ENCODE results near the gene MOB3B. TPM values are rescaled to one million over a fixed set of nuclear protein-coding genes. Genes with fewer than 3 reads are reported as not detected.

Gene MOB3B
- polyA plus RNA-seq, 1 of the 3 experiments (the other 2 are of a cell fraction), result 0.90 TPM

DNA sequence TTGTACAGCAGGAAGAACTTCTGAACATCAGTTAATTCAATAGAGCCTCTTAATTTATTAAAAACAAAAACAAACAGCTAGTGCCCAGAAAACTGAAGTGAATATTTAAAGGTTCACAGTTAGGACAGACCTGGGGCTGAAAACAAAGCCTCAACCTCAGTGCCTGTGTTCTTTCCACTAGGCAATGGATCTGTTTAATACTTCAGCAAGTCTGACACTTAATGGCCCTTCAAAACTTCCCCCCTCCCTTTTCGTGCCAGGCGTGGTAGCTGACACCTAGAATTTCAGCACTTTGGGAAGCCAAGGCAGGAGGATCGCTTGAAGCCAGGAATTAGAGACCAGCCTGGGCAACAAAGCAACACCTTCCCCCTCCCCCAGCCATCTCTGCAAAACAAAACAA, 60.1 kb downstream of the MOB3B start:
- H2AFZ ChIP-seq (ENCODE audit: low read depth), result no peak overlapping the region
- H3K27ac ChIP-seq (ENCODE audit: low read depth in 2 of 2, low read length in 1 of 2), result no peak overlapping the region
- no peaks in the 10 kb centered on the region for H3K27me3 ChIP-seq (ENCODE audit: insufficient read depth)
- H3K9me2 ChIP-seq, result no peaks in the 10 kb centered on the region
- peaks cover 0 to 13% of the 10 kb centered on the region in 2 experiments; a peak in 2 of 4 replicates for H3K4me1 ChIP-seq (ENCODE audit: control insufficient read depth in 1 of 2, insufficient read depth in 2 of 2, low read depth in 1 of 2, low read length in 1 of 2)
- no peaks in the 10 kb centered on the region for H4K20me1 ChIP-seq (ENCODE audit: insufficient read depth)
- H3F3A ChIP-seq (replicated peaks; ENCODE audit: insufficient read depth), result no peaks in the 10 kb centered on the region
- WGBS (ENCODE audit: low lambda C conversion rate), result 94% methylated on average over 3 of the region's 3 CpGs
- H3K4me3 ChIP-seq (ENCODE audit: low read depth in 2 of 2, low read length in 1 of 2), result no peak overlapping the region
- ChIA-PET CTCF (interaction anchor here (1.4 kb wide), 1 partner anchor 136 kb away, joined by 4 read pairs; no protein-coding TSS in a partner anchor), POLR2A (interaction anchor here (1.0 kb wide), 1 partner anchor 20 kb away, joined by 3 read pairs; no protein-coding TSS in a partner anchor)
- H3K79me2 ChIP-seq (ENCODE audit: insufficient read depth), result no peaks in the 10 kb centered on the region
- H3K4me2 ChIP-seq, result no peak overlapping the region
- no peak for TF ChIP-seq SIN3A (IDR thresholded peaks at IDR 0.05; ENCODE audit: borderline replicate concordance, low read depth, low read length)
- no peak for TF ChIP-seq CHD2 (IDR thresholded peaks at IDR 0.05; ENCODE audit: low read length, partially characterized antibody)
- no peak for TF ChIP-seq RFX5 (IDR thresholded peaks at IDR 0.05; ENCODE audit: low read length)
- TF ChIP-seq EZH2phosphoT487 (IDR thresholded peaks at IDR 0.05; ENCODE audit: borderline replicate concordance, low read depth), result no peak
- no peak for TF ChIP-seq RCOR1 (IDR thresholded peaks at IDR 0.05; ENCODE audit: low read length)
- no peak for TF ChIP-seq FOXJ3 (CRISPR knock-in tag; IDR thresholded peaks at IDR 0.05)
- no peak for TF ChIP-seq MXI1 (IDR thresholded peaks at IDR 0.05; ENCODE audit: low read depth, low read length)
- TF ChIP-seq TCF12 (IDR thresholded peaks at IDR 0.05), result no peak
- TF ChIP-seq ELF1 (IDR thresholded peaks at IDR 0.05), result no peak
- TF ChIP-seq JUND (IDR thresholded peaks at IDR 0.05), result no peak
- TF ChIP-seq FOSL2 (IDR thresholded peaks at IDR 0.05; ENCODE audit: borderline replicate concordance, low read depth), result no peak
- TF ChIP-seq, protein P1, sequence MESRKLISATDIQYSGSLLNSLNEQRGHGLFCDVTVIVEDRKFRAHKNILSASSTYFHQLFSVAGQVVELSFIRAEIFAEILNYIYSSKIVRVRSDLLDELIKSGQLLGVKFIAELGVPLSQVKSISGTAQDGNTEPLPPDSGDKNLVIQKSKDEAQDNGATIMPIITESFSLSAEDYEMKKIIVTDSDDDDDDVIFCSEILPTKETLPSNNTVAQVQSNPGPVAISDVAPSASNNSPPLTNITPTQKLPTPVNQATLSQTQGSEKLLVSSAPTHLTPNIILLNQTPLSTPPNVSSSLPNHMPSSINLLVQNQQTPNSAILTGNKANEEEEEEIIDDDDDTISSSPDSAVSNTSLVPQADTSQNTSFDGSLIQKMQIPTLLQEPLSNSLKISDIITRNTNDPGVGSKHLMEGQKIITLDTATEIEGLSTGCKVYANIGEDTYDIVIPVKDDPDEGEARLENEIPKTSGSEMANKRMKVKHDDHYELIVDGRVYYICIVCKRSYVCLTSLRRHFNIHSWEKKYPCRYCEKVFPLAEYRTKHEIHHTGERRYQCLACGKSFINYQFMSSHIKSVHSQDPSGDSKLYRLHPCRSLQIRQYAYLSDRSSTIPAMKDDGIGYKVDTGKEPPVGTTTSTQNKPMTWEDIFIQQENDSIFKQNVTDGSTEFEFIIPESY (IDR thresholded peaks at IDR 0.05; ENCODE audit: borderline replicate concordance, low read depth), result no peak
- TF ChIP-seq EP300 (IDR thresholded peaks at IDR 0.05; ENCODE audit: borderline replicate concordance in 1 of 2, low read depth in 1 of 2, low read length in 1 of 2), result no peak
- TF ChIP-seq TAF1 (IDR thresholded peaks at IDR 0.05; ENCODE audit: borderline replicate concordance, low read depth, low read length), result no peak
- TF ChIP-seq, protein P2, sequence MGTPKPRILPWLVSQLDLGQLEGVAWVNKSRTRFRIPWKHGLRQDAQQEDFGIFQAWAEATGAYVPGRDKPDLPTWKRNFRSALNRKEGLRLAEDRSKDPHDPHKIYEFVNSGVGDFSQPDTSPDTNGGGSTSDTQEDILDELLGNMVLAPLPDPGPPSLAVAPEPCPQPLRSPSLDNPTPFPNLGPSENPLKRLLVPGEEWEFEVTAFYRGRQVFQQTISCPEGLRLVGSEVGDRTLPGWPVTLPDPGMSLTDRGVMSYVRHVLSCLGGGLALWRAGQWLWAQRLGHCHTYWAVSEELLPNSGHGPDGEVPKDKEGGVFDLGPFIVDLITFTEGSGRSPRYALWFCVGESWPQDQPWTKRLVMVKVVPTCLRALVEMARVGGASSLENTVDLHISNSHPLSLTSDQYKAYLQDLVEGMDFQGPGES (IDR thresholded peaks at IDR 0.05; ENCODE audit: low read depth, low read length), result no peak
- no peak for TF ChIP-seq FOXM1 (IDR thresholded peaks at IDR 0.05; ENCODE audit: low read depth)
- TF ChIP-seq, protein P3, sequence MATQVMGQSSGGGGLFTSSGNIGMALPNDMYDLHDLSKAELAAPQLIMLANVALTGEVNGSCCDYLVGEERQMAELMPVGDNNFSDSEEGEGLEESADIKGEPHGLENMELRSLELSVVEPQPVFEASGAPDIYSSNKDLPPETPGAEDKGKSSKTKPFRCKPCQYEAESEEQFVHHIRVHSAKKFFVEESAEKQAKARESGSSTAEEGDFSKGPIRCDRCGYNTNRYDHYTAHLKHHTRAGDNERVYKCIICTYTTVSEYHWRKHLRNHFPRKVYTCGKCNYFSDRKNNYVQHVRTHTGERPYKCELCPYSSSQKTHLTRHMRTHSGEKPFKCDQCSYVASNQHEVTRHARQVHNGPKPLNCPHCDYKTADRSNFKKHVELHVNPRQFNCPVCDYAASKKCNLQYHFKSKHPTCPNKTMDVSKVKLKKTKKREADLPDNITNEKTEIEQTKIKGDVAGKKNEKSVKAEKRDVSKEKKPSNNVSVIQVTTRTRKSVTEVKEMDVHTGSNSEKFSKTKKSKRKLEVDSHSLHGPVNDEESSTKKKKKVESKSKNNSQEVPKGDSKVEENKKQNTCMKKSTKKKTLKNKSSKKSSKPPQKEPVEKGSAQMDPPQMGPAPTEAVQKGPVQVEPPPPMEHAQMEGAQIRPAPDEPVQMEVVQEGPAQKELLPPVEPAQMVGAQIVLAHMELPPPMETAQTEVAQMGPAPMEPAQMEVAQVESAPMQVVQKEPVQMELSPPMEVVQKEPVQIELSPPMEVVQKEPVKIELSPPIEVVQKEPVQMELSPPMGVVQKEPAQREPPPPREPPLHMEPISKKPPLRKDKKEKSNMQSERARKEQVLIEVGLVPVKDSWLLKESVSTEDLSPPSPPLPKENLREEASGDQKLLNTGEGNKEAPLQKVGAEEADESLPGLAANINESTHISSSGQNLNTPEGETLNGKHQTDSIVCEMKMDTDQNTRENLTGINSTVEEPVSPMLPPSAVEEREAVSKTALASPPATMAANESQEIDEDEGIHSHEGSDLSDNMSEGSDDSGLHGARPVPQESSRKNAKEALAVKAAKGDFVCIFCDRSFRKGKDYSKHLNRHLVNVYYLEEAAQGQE (IDR thresholded peaks at IDR 0.05; ENCODE audit: low read depth, low read length), result no peak
- H3K36me3 ChIP-seq (replicated peaks in 1 of 2; ENCODE audit: control insufficient read depth in 1 of 2, insufficient read depth in 2 of 2, low read length in 1 of 2), result no peaks in the 10 kb centered on the region
- H3K9me3 ChIP-seq, result no peaks in the 10 kb centered on the region
- H3K9ac ChIP-seq, result no peak overlapping the region
- DNase-seq, result no peak
